ENCODE data around the gene PPIL3. TPM values are rescaled to one million over a fixed set of nuclear protein-coding genes. Genes with fewer than 3 reads are reported as not detected.

Gene PPIL3
- polyA plus RNA-seq, 1 of the 3 experiments (the other 2 are of a cell fraction) = 44.9 TPM

- H3K4me3 ChIP-seq (ENCODE audit: low read depth in 2 of 2, low read length in 1 of 2) = no peak overlapping the region
- no peak overlapping the region for H2AFZ ChIP-seq (ENCODE audit: low read depth)
- no peak overlapping the region for H3K9ac ChIP-seq
- no peaks in the 10 kb centered on the region for H3K79me2 ChIP-seq (ENCODE audit: insufficient read depth)
- no peak overlapping the region for H3K4me2 ChIP-seq
- no peak for DNase-seq
- no peaks in the 10 kb centered on the region; a peak in 1 of 4 replicates for H3K4me1 ChIP-seq (ENCODE audit: control insufficient read depth in 1 of 2, insufficient read depth in 2 of 2, low read depth in 1 of 2, low read length in 1 of 2)
- H3K27me3 ChIP-seq (ENCODE audit: insufficient read depth) = no peaks in the 10 kb centered on the region
- H3K36me3 ChIP-seq (replicated peaks in 1 of 2; ENCODE audit: control insufficient read depth in 1 of 2, insufficient read depth in 2 of 2, low read length in 1 of 2) = peaks cover 5 to 28% of the 10 kb centered on the region in 2 experiments
- CTCF ChIA-PET = interaction anchor here (0.8 kb wide), 1 partner anchor 10 kb away, joined by 3 read pairs; no protein-coding TSS in a partner anchor
- no peak for TF ChIP-seq GATA2 (CRISPR knock-in tag; IDR thresholded peaks at IDR 0.05)
- no peak for TF ChIP-seq CTCF (IDR thresholded peaks at IDR 0.05)
- TF ChIP-seq NFIC (IDR thresholded peaks at IDR 0.05; ENCODE audit: borderline replicate concordance) = no peak
- no peak for TF ChIP-seq ZBTB33 (IDR thresholded peaks at IDR 0.05; ENCODE audit: borderline replicate concordance, low read depth)
- TF ChIP-seq, protein P1, sequence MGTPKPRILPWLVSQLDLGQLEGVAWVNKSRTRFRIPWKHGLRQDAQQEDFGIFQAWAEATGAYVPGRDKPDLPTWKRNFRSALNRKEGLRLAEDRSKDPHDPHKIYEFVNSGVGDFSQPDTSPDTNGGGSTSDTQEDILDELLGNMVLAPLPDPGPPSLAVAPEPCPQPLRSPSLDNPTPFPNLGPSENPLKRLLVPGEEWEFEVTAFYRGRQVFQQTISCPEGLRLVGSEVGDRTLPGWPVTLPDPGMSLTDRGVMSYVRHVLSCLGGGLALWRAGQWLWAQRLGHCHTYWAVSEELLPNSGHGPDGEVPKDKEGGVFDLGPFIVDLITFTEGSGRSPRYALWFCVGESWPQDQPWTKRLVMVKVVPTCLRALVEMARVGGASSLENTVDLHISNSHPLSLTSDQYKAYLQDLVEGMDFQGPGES (IDR thresholded peaks at IDR 0.05; ENCODE audit: low read depth, low read length) = no peak
- WGBS (ENCODE audit: low lambda C conversion rate) = 98% methylated on average over 9 of the region's 9 CpGs
- H3K27ac ChIP-seq (ENCODE audit: low read depth in 2 of 2, low read length in 1 of 2) = no peak overlapping the region
- no peaks in the 10 kb centered on the region for H4K20me1 ChIP-seq (ENCODE audit: insufficient read depth)
- no peaks in the 10 kb centered on the region for H3K9me2 ChIP-seq
- H3F3A ChIP-seq (replicated peaks; ENCODE audit: insufficient read depth) = peaks cover 40% of the 10 kb centered on the region
- no peaks in the 10 kb centered on the region for H3K9me3 ChIP-seq
- POLR2A ChIA-PET = interaction anchor here (0.9 kb wide), 1 partner anchor 16 kb away, joined by 3 read pairs; no protein-coding TSS in a partner anchor
Observed at GRCh38 chr2:200828572-200829257, 60.2 kb downstream of the PPIL3 start.

GRCh38 chr2:200828104-200828503 is 60.8 kb downstream of the PPIL3 start:
- no peaks in the 10 kb centered on the region for H3K27me3 ChIP-seq (ENCODE audit: insufficient read depth)
- TF ChIP-seq FOSL2 (IDR thresholded peaks at IDR 0.05; ENCODE audit: borderline replicate concordance, low read depth) = no peak
- TF ChIP-seq NRF1 (IDR thresholded peaks at IDR 0.05; ENCODE audit: low read depth, low read length) = no peak
- no peak for TF ChIP-seq ELF1 (IDR thresholded peaks at IDR 0.05)
- TF ChIP-seq CHD2 (IDR thresholded peaks at IDR 0.05; ENCODE audit: low read length, partially characterized antibody) = no peak
- TF ChIP-seq EP300 (IDR thresholded peaks at IDR 0.05; ENCODE audit: borderline replicate concordance in 1 of 2, low read depth in 1 of 2, low read length in 1 of 2) = no peak
- no peak for TF ChIP-seq FOXM1 (IDR thresholded peaks at IDR 0.05; ENCODE audit: low read depth)
- no peak for TF ChIP-seq POLR2AphosphoS5 (IDR thresholded peaks at IDR 0.05; ENCODE audit: low read depth, low read length)
- no peak overlapping the region for H3K4me3 ChIP-seq (ENCODE audit: low read depth in 2 of 2, low read length in 1 of 2)
- H2AFZ ChIP-seq (ENCODE audit: low read depth) = no peak overlapping the region
- no peaks in the 10 kb centered on the region; a peak in 1 of 4 replicates for H3K4me1 ChIP-seq (ENCODE audit: control insufficient read depth in 1 of 2, insufficient read depth in 2 of 2, low read depth in 1 of 2, low read length in 1 of 2)
- H3K36me3 ChIP-seq (replicated peaks in 1 of 2; ENCODE audit: control insufficient read depth in 1 of 2, insufficient read depth in 2 of 2, low read length in 1 of 2) = peaks cover 6 to 29% of the 10 kb centered on the region in 2 experiments
- H3F3A ChIP-seq (replicated peaks; ENCODE audit: insufficient read depth) = peaks cover 40% of the 10 kb centered on the region
- ChIA-PET CTCF (interaction anchor here (2.1 kb wide), 1 partner anchor 14 kb away, joined by 6 read pairs; no protein-coding TSS in a partner anchor), POLR2A (interaction anchor here (0.6 to 0.9 kb wide), 2 partner anchors 17 to 50 kb away, joined by 3 read pairs; no protein-coding TSS in a partner anchor)
- H3K9me2 ChIP-seq = no peaks in the 10 kb centered on the region
- no peak overlapping the region for H3K27ac ChIP-seq (ENCODE audit: low read depth in 2 of 2, low read length in 1 of 2)
- WGBS (ENCODE audit: low lambda C conversion rate) = 72% methylated on average over 2 of the region's 2 CpGs
- H3K79me2 ChIP-seq (ENCODE audit: insufficient read depth) = no peaks in the 10 kb centered on the region
- H4K20me1 ChIP-seq (ENCODE audit: insufficient read depth) = no peaks in the 10 kb centered on the region
- H3K4me2 ChIP-seq = no peak overlapping the region
- no peak for DNase-seq
- H3K9ac ChIP-seq = no peak overlapping the region
- H3K9me3 ChIP-seq = no peaks in the 10 kb centered on the region

All from SK-N-SH (cell line).